NOMO-1 treated with dmso at 0.1 percent for 144 hours (cell line): ENCODE measurements around the gene SNTB2.
"Not testable (repeated sequence)": the region's sequence is repeated elsewhere in the genome, so short reads cannot be mapped to it uniquely, and the experiment has no call there.

Experiments used
- DNase-seq: peaks from one replicate; lab custom pipeline; 2025; ENCODE audit not compliant: unreplicated experiment; lab: John Stamatoyannopoulos, UW

SNTB2 gene

GRCh38 chr16:69233124-69233523, 46.2 kb downstream of the SNTB2 start:
- DNase-seq = no peak

DNA sequence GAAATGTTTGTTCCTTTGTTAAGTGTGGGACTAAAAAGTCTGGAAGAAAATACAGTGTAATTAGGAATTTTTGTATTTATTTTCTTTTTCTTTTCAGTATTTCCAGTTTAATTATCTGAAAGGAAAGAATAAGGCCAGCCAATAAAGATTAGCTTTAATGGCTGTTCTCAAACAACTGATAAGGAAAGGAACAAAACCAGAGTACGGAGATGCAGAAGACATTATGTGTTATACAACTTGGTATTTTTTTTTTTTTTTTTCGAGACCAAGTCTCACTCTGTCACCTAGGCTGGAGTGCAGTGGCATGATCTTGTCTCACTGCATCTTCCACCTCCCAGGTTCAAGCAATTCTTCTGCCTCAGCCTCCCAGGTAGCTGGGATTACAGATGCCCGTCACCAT, 47.5 kb downstream of the SNTB2 start:
- no peak for DNase-seq

DNA sequence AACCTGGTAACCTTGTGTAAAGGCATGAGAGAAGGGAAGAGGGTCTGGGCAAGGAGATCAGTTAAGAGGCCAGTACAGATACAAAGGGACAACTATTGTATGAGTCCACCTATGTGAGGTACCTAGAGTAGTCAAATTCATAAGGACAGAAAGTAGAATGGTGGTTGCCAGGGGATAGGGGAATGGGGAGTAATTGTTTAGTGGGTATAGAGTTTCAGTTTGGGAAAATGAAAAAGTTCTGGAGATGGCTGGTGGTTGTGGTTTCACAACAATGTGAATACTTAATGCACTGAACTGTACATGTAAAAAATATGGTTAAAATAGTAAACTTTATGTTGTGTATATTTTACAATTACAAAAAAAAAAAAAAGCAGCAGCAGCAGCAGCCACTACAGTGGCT, 49.4 kb downstream of the SNTB2 start:
- no peak for DNase-seq

DNA sequence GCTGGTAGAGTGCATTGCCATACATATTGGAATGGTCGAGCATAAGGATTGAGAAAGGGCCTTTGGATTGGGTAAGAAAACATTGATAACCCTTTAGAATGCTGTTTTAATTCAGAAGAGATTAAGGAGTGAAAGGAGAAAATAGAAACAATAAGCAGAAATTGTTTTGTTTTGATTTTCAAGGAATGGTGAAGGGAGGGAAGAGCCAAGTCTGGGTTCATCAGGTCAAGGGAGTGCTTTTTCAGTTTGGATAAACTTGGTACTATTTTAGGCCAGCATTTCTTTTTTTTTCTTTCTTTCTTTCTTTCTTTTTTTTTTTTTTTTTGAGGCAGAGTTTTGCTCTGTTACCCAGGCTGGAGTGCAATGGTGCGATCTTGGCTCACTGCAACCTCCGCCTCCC, 50.3 kb downstream of the SNTB2 start:
- no peak for DNase-seq

DNA sequence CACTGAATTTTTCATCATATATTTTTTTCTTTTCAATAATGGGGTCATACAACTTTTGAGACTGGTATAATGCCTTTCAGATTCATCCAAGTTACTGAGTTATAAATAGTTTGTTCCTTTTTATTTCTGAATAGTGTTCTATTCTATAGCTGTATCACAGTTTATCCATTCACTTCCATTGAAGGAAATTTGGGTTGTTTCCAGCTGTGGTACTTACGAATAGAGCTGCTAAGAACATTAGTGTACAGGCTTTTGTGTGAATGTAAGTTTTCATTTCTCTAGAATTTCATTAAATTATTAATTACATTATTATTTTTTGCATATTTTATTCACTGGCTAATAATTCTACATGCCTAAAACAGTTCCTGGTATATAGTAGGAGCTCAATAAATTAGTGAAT, 52.9 kb downstream of the SNTB2 start:
- no peak for DNase-seq

DNA sequence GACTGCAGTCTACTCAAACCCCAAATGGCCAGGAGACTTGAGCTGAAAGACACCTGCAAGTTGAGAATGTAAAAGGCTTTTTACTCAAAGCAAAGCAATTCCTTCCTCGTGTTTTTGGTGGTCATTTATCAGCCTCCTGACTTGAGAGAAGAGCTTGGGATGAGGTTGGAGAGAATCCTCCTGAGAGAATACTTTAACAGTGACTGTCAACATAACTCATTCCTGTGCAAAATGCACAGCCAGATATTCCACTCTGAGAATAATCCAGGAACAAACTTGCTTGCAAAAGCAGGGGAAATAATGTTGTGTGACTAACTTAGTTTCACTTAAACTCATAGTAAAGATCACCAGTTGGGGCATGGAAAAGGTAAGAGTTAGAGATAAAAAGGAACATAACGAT, 53.4 kb downstream of the SNTB2 start:
- no peak for DNase-seq

GRCh38 chr16:69241926-69242325, 55.0 kb downstream of the SNTB2 start:
- DNase-seq = no peak

DNA sequence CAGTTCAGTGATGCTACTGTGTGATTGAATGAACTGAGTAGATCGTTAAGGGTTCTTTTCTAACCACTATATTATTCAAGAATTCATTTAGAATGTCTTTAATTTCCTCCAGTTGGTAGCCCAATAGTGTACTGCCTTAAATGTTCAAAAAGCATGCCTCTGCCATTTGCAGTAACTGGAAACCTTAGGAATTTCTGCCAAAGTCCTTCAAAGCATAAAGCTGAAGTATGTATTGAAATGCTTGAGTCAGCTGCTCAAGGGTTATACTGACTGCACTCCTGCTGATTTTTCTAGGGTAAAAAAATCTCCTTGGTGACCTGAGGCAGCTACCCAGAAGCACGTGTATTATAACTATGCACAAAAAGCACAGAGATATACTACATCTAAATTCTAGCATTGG, 56.5 kb downstream of the SNTB2 start:
- DNase-seq = no peak

GRCh38 chr16:69244336-69244735, 57.4 kb downstream of the SNTB2 start:
- DNase-seq = no peak

DNA sequence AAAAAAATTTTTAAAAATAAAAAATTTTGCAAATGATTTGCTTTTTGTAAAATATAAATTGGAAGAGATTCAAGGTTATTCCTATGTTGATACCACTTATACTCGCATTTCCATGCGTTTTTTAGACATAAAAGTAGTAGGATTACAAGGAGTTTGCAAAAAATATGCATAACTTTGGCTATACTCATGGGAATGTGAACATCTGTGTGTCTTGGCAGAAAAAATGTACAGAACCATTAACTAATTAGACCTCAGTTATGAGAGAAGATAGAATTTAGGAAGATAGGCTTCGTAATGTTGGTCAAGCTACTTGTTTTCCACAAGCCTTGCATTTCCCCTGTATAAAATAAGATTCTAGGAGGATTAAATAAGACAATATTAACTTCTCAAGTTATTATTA, 63.1 kb downstream of the SNTB2 start:
- DNase-seq = no peak

DNA sequence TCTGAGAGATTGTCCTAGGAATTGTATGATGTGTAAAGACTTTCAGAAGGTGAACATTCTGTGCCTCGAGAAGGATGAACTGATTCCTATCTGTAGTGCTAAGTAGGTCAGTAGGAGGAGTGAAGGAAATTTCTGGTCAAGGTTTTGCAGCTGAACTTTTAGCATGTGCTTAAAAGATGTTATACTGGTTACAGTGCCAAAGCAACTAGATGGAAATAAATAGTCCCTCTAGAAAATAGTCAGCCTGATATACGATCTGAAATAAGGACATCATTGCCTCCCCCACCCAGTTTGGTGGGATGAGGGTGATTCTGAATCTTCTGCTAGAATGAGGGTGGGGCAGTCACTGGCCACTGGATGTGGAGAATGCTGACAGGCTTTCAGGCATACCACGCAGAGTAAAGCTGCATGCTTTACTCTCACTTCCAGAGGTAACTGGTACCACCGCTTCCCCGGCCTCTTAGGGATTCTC, 66.9 kb downstream of the SNTB2 start:
- DNase-seq = no peak

DNA sequence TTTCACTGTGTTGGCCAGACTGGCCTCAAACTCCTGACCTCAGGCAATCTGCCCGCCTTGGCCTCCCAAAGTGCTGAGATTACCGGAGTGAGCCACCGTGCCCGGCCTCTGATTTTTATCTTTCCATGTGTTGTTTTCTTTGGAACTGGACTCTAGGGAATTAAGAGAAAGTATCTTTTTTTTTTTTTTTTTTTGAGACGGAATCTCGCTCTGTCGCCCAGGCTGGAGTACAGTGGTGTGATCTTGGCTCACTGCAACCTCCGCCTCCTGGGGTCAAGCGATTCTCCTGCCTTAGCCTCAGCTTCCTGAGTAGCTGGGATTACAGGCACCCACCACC, 72.4 kb downstream of the SNTB2 start:
- not testable (repeated sequence) for DNase-seq

GRCh38 chr16:69260019-69260418, 73.1 kb downstream of the SNTB2 start:
- no peak for DNase-seq

DNA sequence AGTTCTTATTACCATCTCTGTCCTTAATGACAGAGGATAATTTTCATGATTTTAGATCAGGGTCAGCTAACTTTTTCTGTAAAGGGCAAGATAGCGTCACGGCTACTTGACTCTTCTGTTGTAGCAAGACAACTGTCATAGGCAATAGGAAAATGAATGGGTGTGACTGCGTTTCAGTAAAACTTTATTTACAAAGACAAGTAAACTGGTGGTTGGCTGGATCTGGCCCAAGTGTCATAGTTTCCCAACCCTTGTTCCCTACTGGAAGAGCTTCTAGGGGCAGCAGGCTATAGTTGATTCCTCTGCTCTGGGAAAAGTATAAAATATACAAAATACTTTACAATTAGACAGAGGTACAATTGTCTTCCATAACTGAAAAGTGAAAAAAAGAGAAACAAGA, 73.5 kb downstream of the SNTB2 start:
- no peak for DNase-seq

- no peak for DNase-seq
Observed at GRCh38 chr16:69266334-69267063, 79.5 kb downstream of the SNTB2 start.

DNA sequence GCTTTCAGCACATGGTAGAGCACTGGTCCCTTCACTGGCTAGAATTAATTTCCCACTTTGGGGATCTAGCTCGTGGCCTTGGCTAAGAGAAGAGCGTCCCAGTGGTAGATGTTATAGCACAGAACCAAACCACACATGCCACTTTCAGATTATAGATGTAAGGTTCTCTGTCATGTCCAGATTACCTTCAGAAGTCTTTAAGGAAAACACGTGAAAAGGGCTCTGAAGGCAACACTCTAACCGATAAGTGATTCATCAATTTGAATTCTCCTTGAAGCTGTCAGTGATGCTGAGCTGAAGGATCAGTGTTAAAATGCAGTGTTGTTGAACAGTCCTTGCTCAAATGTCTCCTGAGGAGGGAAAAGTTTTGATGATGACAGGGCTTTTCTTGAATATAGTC, 80.7 kb downstream of the SNTB2 start:
- no peak for DNase-seq

GRCh38 chr16:69270395-69270794, 83.4 kb downstream of the SNTB2 start:
- peak; percentile 7 for DNase-seq

- DNase-seq = no peak
Observed at GRCh38 chr16:69270831-69271230, 83.9 kb downstream of the SNTB2 start.

- DNase-seq = no peak
Observed at GRCh38 chr16:69273009-69273408, 86.0 kb downstream of the SNTB2 start.

DNA sequence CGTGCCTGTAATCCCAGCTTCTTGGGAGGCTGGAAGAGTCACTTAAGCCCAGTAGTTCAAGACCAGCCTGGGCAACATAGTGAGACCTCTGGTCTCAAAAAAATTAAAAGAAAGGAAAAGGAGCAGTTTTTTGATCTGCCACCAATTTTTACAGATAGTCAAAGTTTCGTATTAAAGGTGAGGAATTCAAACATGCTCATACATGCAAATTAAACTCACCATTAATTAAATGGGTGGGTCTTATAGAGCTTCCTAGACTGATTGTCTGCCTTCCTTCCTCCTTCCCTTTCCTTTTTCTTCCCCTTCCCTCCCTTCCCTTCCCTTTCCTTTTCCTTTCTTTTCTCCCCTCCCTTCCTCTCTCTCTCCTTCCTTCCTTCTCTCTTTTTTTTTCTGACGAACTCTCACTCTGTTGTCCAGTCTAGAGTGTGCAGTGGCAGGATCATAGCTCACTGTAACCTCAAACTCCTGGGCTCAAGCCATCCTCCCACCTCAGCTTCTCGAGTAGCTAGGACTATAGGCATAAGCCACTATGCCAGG, 87.8 kb downstream of the SNTB2 start:
- no peak for DNase-seq

DNA sequence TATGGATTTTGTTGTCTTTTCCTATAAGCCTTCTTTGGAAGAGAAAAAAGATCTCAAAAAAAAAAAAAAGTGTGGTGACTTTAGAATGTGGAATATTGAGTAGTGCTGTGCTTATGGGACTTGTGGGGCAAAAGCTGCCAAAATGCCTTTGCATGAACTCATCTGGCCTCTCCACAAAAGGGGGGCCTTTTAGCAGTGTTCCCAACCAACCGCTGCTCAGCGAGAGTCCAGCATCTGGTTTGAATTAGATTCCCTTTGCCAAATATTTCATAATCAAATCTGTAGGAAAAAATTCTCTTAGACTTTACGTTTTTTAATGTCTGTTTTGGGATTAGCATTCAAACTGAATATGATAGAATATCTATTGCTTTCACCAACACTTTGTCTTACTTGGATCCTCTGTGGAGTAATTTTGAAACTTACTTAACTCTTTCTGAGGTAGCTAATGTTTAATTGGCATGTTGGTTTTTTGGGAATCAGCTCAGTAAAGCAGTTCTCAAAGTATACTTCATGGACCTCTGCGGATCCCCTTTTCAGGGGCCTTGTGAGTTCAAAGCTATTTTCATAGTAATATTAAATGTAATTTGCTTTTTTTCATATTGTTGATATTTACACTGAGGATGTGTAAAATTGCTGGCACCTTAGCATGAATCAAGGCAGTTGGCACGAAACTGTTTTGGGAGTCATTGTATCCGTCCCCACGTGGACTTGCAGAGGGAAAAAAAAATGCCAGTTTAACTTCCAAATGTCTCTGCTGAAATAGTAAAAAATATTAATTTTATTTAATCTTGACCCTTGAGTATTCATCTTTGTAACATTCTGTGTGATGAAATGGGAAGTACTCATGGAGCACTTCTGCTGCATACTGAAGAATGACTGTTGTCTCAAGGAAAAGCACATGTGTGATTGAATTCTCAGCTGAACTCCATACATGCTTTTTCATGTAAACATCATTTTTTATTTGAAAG, 89.5 kb downstream of the SNTB2 start:
- no peak for DNase-seq

DNA sequence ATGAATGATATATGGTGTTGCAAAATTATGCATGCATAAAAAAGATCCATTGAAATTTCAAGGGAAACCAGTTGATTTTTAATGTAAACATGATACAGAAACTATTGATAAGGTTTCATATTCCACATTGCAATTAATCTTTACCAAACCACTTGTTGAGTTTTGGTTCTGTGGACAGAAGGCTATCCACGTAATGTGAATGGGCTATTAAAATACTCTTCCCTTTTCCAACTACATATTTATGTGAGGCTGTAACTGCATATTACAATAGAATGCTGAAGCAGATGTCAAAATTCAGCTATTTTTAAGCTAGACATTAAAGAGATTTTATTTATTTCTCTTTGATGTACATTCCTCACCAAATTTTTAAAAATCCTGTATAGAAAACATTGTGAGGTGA, 90.4 kb downstream of the SNTB2 start:
- DNase-seq = no peak
